A549 treated with CORT108297 at 1 μM for 4 hours (cell line): Measurements from ENCODE around the gene MEIG1. TPM values are rescaled to one million over a fixed set of nuclear protein-coding genes. Genes with fewer than 3 reads are reported as not detected.

Experiments
- total RNA-seq: library from RNA; stranded (reverse); fragments of 200-300 nt; extraction: Qiagen RNA extraction; gene quantifications from 5 replicates; pipeline ENCODE4 v1.2.3, GENCODE V29; 2022

The MEIG1 gene
- total RNA-seq = 0.57 to 1.3 TPM (median 0.92 TPM) in 5 replicates

GRCh38 chr10:14959221-14960057, at the start of gene MEIG1:
MEIG1 (plus strand) TSS chr10:14959388; CDS start chr10:14966469, 7,081 bp downstream.

DNA sequence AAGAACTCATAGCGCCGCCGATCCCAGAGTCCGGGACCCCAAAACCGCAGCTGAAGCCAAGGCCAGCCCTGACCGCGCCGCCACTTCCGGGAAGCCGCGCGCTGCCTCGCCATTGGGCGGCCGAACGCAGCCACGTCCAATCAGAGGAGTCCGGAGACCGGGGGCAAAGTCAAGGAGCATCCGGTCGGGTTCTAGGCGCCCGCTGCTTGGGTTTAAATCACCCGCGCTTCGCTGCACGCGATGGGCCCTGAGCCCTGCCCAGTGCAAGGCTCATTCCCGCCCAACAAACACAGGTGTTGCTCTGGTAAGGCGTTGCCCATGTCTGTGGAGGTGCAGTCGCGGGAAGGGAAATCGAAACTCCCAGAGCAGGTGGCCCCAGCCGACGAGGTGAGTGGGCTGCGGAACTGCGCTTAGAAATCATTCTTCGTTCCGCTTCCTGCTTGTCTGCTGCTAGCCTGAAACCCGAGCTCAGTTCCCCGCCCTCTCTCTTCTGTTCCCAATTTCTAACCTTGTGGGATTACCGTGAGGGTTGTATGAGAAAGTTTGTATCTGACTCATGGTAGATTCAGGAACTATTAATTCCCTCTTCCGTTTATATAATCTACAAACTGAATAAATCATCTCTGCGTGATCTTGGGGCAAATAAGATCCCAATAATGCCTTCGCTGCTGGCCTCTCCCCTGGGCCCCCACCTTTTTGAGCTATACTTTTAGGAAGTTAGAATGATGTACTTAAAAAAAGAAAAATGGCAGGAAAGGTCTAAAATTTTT, 5.0 kb upstream of the MEIG1 start, which contains the start of gene DCLRE1C:
Gene DCLRE1C, minus strand, starts transcription at position 96 of the 770 bp plus-strand sequence. Its CDS starts 86 bp downstream, at position 10.

Other genes with a start within 250 kb of the MEIG1 start
- 112 to 154 TPM (median 140 TPM) in 5 replicates for gene FAM107B, start 184.5 kb upstream of the MEIG1 start, total RNA-seq
- gene CDNF, start 121.4 kb upstream of the MEIG1 start, total RNA-seq = 0.85 to 1.3 TPM (median 1.1 TPM) in 5 replicates
- gene HSPA14, start 121.1 kb upstream of the MEIG1 start, total RNA-seq = 41.7 to 50.1 TPM (median 47.0 TPM) in 5 replicates
- gene MSANTD7, start 121.1 kb upstream of the MEIG1 start, total RNA-seq = 11.5 to 12.4 TPM (median 12.0 TPM) in 5 replicates
- gene SUV39H2, start 80.5 kb upstream of the MEIG1 start, total RNA-seq = 19.1 to 27.5 TPM (median 20.3 TPM) in 5 replicates
- gene DCLRE1C, start 5.3 kb upstream of the MEIG1 start, total RNA-seq = 4.6 to 5.6 TPM (median 5.4 TPM) in 5 replicates
- gene OLAH, start 84.6 kb downstream of the MEIG1 start, total RNA-seq = 0.06 to 0.20 TPM (median 0.12 TPM) in 5 replicates
- 0.72 to 1.1 TPM (median 0.80 TPM) in 5 replicates for gene ACBD7, start 129.4 kb downstream of the MEIG1 start, total RNA-seq
- 34.1 to 38.1 TPM (median 35.3 TPM) in 5 replicates for gene RPP38, start 138.0 kb downstream of the MEIG1 start, total RNA-seq
- 21.1 to 27.2 TPM (median 24.2 TPM) in 5 replicates for gene NMT2, start 209.3 kb downstream of the MEIG1 start, total RNA-seq